Mesodermal cell (in vitro differentiated cells): Measurements from ENCODE around the gene MYCL.

Experiments
- H3K27ac ChIP-seq: 2 replicates; pipeline ENCODE4 v1.7.0; 2013; ENCODE audit warnings: mild to moderate bottlenecking, low read depth, low read length, moderate library complexity; ENCODE audit not compliant: severe bottlenecking
- H3K36me3 ChIP-seq: 2 replicates; pipeline ENCODE4 v1.7.1; 2013; ENCODE audit warnings: mild to moderate bottlenecking, low read length, moderate library complexity; ENCODE audit not compliant: control insufficient read depth, insufficient read depth
- H3K4me1 ChIP-seq: one replicate; pipeline ENCODE4 v1.7.1; 2013; ENCODE audit warnings: mild to moderate bottlenecking, low read length; ENCODE audit not compliant: insufficient read depth, control insufficient read depth, poor library complexity, severe bottlenecking
- H3K4me3 ChIP-seq: 2 replicates; pipeline ENCODE4 v1.7.0; 2013; ENCODE audit warnings: low read length, control low read depth, mild to moderate bottlenecking; ENCODE audit not compliant: insufficient read depth, poor library complexity, severe bottlenecking; ENCODE audit errors: extremely low read depth
- H3K9me3 ChIP-seq: 2 replicates; pipeline ENCODE4 v1.7.1; 2013; ENCODE audit warnings: mild to moderate bottlenecking, low read length, moderate library complexity; ENCODE audit not compliant: control insufficient read depth
- WGBS, 2 experiments: methylation state at CpG; one replicate each; pipeline ENCODE4 v1.1.5; 2013; ENCODE audit warnings: missing lambda C conversion rate in 2 of 2; ENCODE audit not compliant: insufficient coverage in 2 of 2; 5-methylcytosine and 5-hydroxymethylcytosine counted together

MYCL gene

DNA sequence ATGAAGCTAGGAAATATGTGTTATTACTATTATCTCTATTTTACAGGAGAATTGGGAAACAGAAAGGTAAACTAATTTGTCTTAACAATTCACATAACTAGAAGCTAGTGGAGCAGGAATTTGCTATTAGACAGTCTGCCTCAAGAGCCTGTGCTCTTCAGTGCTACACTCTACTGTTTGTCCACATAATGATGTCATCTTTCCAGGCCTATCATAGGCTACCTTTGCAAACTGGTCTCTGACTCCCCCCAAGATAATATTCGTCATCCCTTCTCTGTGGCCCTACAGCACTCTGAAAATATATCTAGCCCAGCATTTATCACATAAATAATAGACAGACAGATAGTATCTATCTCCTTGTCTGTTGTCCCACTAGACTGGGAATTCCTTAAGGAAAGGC is 52.5 kb downstream of the MYCL start:
- Histone ChIP-seq H3K36me3 (peaks cover 70% of the 10 kb centered on the region), H3K4me3 (no peak overlapping the region), H3K27ac (no peak overlapping the region), H3K9me3 (no peaks in the 10 kb centered on the region), H3K4me1 (no peaks in the 10 kb centered on the region)
- 78% methylated on average over 1 of the region's 1 CpG; no CpG with 5 or more reads in 1 of the 2 experiments for WGBS, 2 experiments

- Histone ChIP-seq H3K4me1 (peaks cover 6% of the 10 kb centered on the region), H3K27ac (no peak overlapping the region), H3K4me3 (no peak overlapping the region), H3K36me3 (peaks cover 70% of the 10 kb centered on the region), H3K9me3 (no peaks in the 10 kb centered on the region)
- WGBS, 2 experiments = 93 to 96% methylated on average over 3 to 5 of the region's 6 CpGs
These were observed 53.8 kb downstream of the MYCL start for GRCh38 chr1:39847940-39848339.

- no CpG with 5 or more reads among the region's 1 CpG for WGBS, 2 experiments
- H3K4me3 ChIP-seq = no peak overlapping the region
- no peak overlapping the region for H3K27ac ChIP-seq
- H3K9me3 ChIP-seq = no peaks in the 10 kb centered on the region
- peaks cover 6% of the 10 kb centered on the region for H3K4me1 ChIP-seq
- H3K36me3 ChIP-seq = peaks cover 77% of the 10 kb centered on the region
These were observed 54.9 kb downstream of the MYCL start for GRCh38 chr1:39846796-39847195.

- Histone ChIP-seq H3K36me3 (peaks cover 86% of the 10 kb centered on the region), H3K27ac (no peak overlapping the region), H3K4me1 (peaks cover 6% of the 10 kb centered on the region), H3K4me3 (no peak overlapping the region), H3K9me3 (no peaks in the 10 kb centered on the region)
- WGBS, 2 experiments = 89 to 100% methylated on average over 1 to 3 of the region's 7 CpGs
These were observed 55.8 kb downstream of the MYCL start for GRCh38 chr1:39845569-39846566.
